ENCODE measurements around the gene KIF21A.

The KIF21A gene

GRCh38 chr12:39392154-39392925 lies 50.6 kb downstream of the KIF21A start:
- DNase-seq (ENCODE audit: low read depth in 1 of 2, low spot score in 1 of 2), result no peak

GRCh38 chr12:39390752-39391151 lies 52.2 kb downstream of the KIF21A start:
- no peak for DNase-seq (ENCODE audit: low read depth in 1 of 2, low spot score in 1 of 2)

- no peak for DNase-seq (ENCODE audit: low read depth in 1 of 2, low spot score in 1 of 2)
These were observed 53.3 kb downstream of the KIF21A start for GRCh38 chr12:39389399-39390150.

- no peak for DNase-seq (ENCODE audit: low read depth in 1 of 2, low spot score in 1 of 2)
These were observed 56.6 kb downstream of the KIF21A start for GRCh38 chr12:39386335-39386734.

- DNase-seq (ENCODE audit: low read depth in 1 of 2, low spot score in 1 of 2), result no peak
These were observed 59.8 kb downstream of the KIF21A start for GRCh38 chr12:39383114-39383513.

- DNase-seq (ENCODE audit: low read depth in 1 of 2, low spot score in 1 of 2), result no peak
These were observed 62.8 kb downstream of the KIF21A start for GRCh38 chr12:39380090-39380489.

- DNase-seq (ENCODE audit: low read depth in 1 of 2, low spot score in 1 of 2), result no peak
These were observed 64.6 kb downstream of the KIF21A start for GRCh38 chr12:39378341-39378740.

- no peak for DNase-seq (ENCODE audit: low read depth in 1 of 2, low spot score in 1 of 2)
These were observed 67.6 kb downstream of the KIF21A start for GRCh38 chr12:39375206-39375808.

- no peak for DNase-seq (ENCODE audit: low read depth in 1 of 2, low spot score in 1 of 2)
These were observed 70.0 kb downstream of the KIF21A start for GRCh38 chr12:39372929-39373328.

- no peak for DNase-seq (ENCODE audit: low read depth in 1 of 2, low spot score in 1 of 2)
These were observed 70.6 kb downstream of the KIF21A start for GRCh38 chr12:39372204-39372925.

GRCh38 chr12:39369756-39370155 lies 73.2 kb downstream of the KIF21A start:
- no peak for DNase-seq (ENCODE audit: low read depth in 1 of 2, low spot score in 1 of 2)

GRCh38 chr12:39368891-39369290 lies 74.0 kb downstream of the KIF21A start:
- no peak for DNase-seq (ENCODE audit: low read depth in 1 of 2, low spot score in 1 of 2)

- no peak for DNase-seq (ENCODE audit: low read depth in 1 of 2, low spot score in 1 of 2)
These were observed 74.8 kb downstream of the KIF21A start for GRCh38 chr12:39368096-39368495.

GRCh38 chr12:39367494-39367893 lies 75.4 kb downstream of the KIF21A start:
- DNase-seq (ENCODE audit: low read depth in 1 of 2, low spot score in 1 of 2), result no peak

- no peak for DNase-seq (ENCODE audit: low read depth in 1 of 2, low spot score in 1 of 2)
These were observed 77.4 kb downstream of the KIF21A start for GRCh38 chr12:39365364-39366001.

GRCh38 chr12:39364196-39364595 lies 78.7 kb downstream of the KIF21A start:
- DNase-seq (ENCODE audit: low read depth in 1 of 2, low spot score in 1 of 2), result no peak

GRCh38 chr12:39359645-39360044 lies 83.3 kb downstream of the KIF21A start:
- DNase-seq (ENCODE audit: low read depth in 1 of 2, low spot score in 1 of 2), result no peak

- DNase-seq (ENCODE audit: low read depth in 1 of 2, low spot score in 1 of 2), result no peak
These were observed 85.9 kb downstream of the KIF21A start for GRCh38 chr12:39357041-39357440.

GRCh38 chr12:39355841-39356240 lies 87.1 kb downstream of the KIF21A start:
- no peak for DNase-seq (ENCODE audit: low read depth in 1 of 2, low spot score in 1 of 2)

GRCh38 chr12:39354955-39355354 lies 88.0 kb downstream of the KIF21A start:
- DNase-seq (ENCODE audit: low read depth in 1 of 2, low spot score in 1 of 2), result no peak

GRCh38 chr12:39352471-39353017 lies 90.4 kb downstream of the KIF21A start:
- DNase-seq (ENCODE audit: low read depth in 1 of 2, low spot score in 1 of 2), result no peak
